ENCODE measurements around the gene PPARGC1A. TPM values are rescaled to one million over a fixed set of nuclear protein-coding genes. Genes with fewer than 3 reads are reported as not detected.

The PPARGC1A gene
- total and polyA plus RNA-seq, 12 donors: 11.8 to 200 (median 102) TPM

GRCh38 chr4:23882976-23883531 is 6.8 kb downstream of the PPARGC1A start:
- DNase-seq (no peak), ATAC-seq (peak in 2 of 8 donors; percentile 18 to 26)
- TF ChIP-seq CTCF (IDR thresholded peaks at IDR 0.05): no peak
- Histone ChIP-seq H3K27ac (peak overlapping the region in 9 of 10 donors; percentile 22 to 84 (median 67)), H3K9me3 (no peaks in the 10 kb centered on the region), H3K4me1 (peaks cover 0 to 74% (median 12%) of the 10 kb centered on the region in 9 donors), H3K27me3 (no peaks in the 10 kb centered on the region), H3K4me3 (no peak overlapping the region), H3K36me3 (no peaks in the 10 kb centered on the region)
- WGBS, 2 donors: 46 to 53% methylated on average over 5 of the region's 5 CpGs
- intact Hi-C loops (cut with DNase I): loop anchor here in 1 of 10 donors (5.0 to 10.0 kb wide), 2 partner anchors 364 to 532 kb away; no protein-coding TSS in a partner anchor

- Histone ChIP-seq H3K9me3 (no peaks in the 10 kb centered on the region), H3K4me3 (no peak overlapping the region), H3K27ac (peak overlapping the region; percentile 31 to 84 (median 50)), H3K27me3 (no peaks in the 10 kb centered on the region), H3K4me1 (peaks cover 0 to 86% (median 14%) of the 10 kb centered on the region in 9 donors), H3K36me3 (no peaks in the 10 kb centered on the region)
- DNase-seq (no peak), ATAC-seq (peak in 2 of 8 donors; percentile 21 to 43)
- WGBS, 2 donors: 56 to 71% methylated on average over 8 of the region's 8 CpGs
- intact Hi-C loops (cut with DNase I): loop anchor here in 1 of 10 donors (5.0 to 10.0 kb wide), 2 partner anchors 365 to 533 kb away; no protein-coding TSS in a partner anchor
- peak in 4 of 9 donors; percentile 15 to 29 (median 26) for TF ChIP-seq CTCF (IDR thresholded peaks at IDR 0.05)
These were observed 8.0 kb downstream of the PPARGC1A start for GRCh38 chr4:23881674-23882337.

GRCh38 chr4:23881052-23881501 is 8.8 kb downstream of the PPARGC1A start:
- no peak for DNase-seq
- Histone ChIP-seq H3K36me3 (no peaks in the 10 kb centered on the region), H3K27ac (peak overlapping the region in 9 of 10 donors; percentile 40 to 84 (median 52)), H3K27me3 (no peaks in the 10 kb centered on the region), H3K9me3 (no peaks in the 10 kb centered on the region), H3K4me3 (no peak overlapping the region), H3K4me1 (peaks cover 0 to 93% (median 19%) of the 10 kb centered on the region in 9 donors)
- WGBS, 2 donors: 41 to 44% methylated on average over 5 of the region's 5 CpGs
- no peak for TF ChIP-seq CTCF (IDR thresholded peaks at IDR 0.05)
- intact Hi-C loops (cut with DNase I): loop anchor here in 1 of 10 donors (5.0 to 10.0 kb wide), 2 partner anchors 366 to 534 kb away; no protein-coding TSS in a partner anchor
- ATAC-seq: no peak

GRCh38 chr4:23878912-23879732 is 10.7 kb downstream of the PPARGC1A start:
- H3K27me3 ChIP-seq: no peaks in the 10 kb centered on the region
- no peaks in the 10 kb centered on the region for H3K36me3 ChIP-seq
- H3K9me3 ChIP-seq: no peaks in the 10 kb centered on the region
- 24 to 42% methylated on average over 7 of the region's 7 CpGs for WGBS, 2 donors
- H3K4me3 ChIP-seq: no peak overlapping the region
- H3K4me1 ChIP-seq: peaks cover 0 to 96% (median 23%) of the 10 kb centered on the region in 9 donors
- intact Hi-C loops (cut with DNase I): loop anchor here in 1 of 10 donors (10.0 kb wide), 1 partner anchor 366 kb away; no protein-coding TSS in a partner anchor
- DNase-seq: no peak
- peak in 1 of 8 donors; percentile 31 for ATAC-seq
- no peak for TF ChIP-seq CTCF (IDR thresholded peaks at IDR 0.05)
- peak overlapping the region; percentile 10 to 84 (median 74) for H3K27ac ChIP-seq
